SU-DHL-6 (cell line): ENCODE measurements around the gene CST11.

Experiments
- H2AFZ ChIP-seq: fragments of 200-600 bp; sonication (generic); 2 replicates; pipeline ENCODE4 v1.6.1; 2014; ENCODE audit warnings: low read depth, mild to moderate bottlenecking, moderate library complexity, mixed read lengths, antibody characterized with exemption, low read length; ENCODE audit not compliant: severe bottlenecking
- H3F3A ChIP-seq: fragments of 200-600 bp; shearing (Covaris generic); 2 replicates; pipeline ENCODE4 v1.6.0; 2016; ENCODE audit warnings: antibody characterized with exemption, mild to moderate bottlenecking; ENCODE audit not compliant: insufficient read depth
- H3K27ac ChIP-seq: fragments of 200-600 bp; sonication (generic); 2 replicates; pipeline ENCODE4 v1.5.1; 2016; ENCODE audit warnings: low read depth, mild to moderate bottlenecking, low read length, moderate library complexity, mixed read lengths
- H3K27me3 ChIP-seq: fragments of 200-600 bp; sonication (generic), shearing (Covaris generic); 2 replicates; pipeline ENCODE4 v1.6.0; 2014; ENCODE audit warnings: mild to moderate bottlenecking, low read length
- H3K36me3 ChIP-seq: fragments of 200-600 bp; sonication (generic); 2 replicates; pipeline ENCODE4 v1.6.1; 2014; ENCODE audit warnings: mild to moderate bottlenecking, low read length, mixed read lengths
- H3K4me2 ChIP-seq: fragments of 300-600, 200-600 bp; shearing (Covaris generic), sonication (generic); 2 replicates; pipeline ENCODE4 v1.6.0; 2014; ENCODE audit warnings: low read length, low read depth, mild to moderate bottlenecking; ENCODE audit not compliant: poor library complexity, severe bottlenecking
- H3K4me3 ChIP-seq: fragments of 200-600 bp; sonication (generic); 2 replicates; pipeline ENCODE4 v1.5.1; 2014; ENCODE audit warnings: antibody characterized with exemption, low read length, mild to moderate bottlenecking, mixed read lengths; ENCODE audit not compliant: insufficient read depth, poor library complexity, severe bottlenecking
- H3K79me2 ChIP-seq: fragments of 200-600 bp; sonication (generic); 2 replicates; pipeline ENCODE4 v1.6.1; 2014; ENCODE audit warnings: mild to moderate bottlenecking, low read length, moderate library complexity; ENCODE audit not compliant: insufficient read depth
- H3K9ac ChIP-seq: fragments of 200-600 bp; sonication (generic); 2 replicates; pipeline ENCODE4 v1.7.0; 2014; ENCODE audit warnings: mild to moderate bottlenecking, low read length
- H3K9me2 ChIP-seq: fragments of 200-600 bp; sonication (generic); replicated peaks from 2 replicates; pipeline ENCODE4 v1.6.1; 2014; ENCODE audit warnings: low read length; ENCODE audit not compliant: insufficient read depth
- H3K9me3 ChIP-seq: fragments of 200-600 bp; sonication (generic); 2 replicates; pipeline ENCODE4 v1.6.1; 2014; ENCODE audit warnings: low read length, mixed read lengths; ENCODE audit not compliant: insufficient read depth
- H4K20me1 ChIP-seq: fragments of 200-600 bp; sonication (generic); 2 replicates; pipeline ENCODE4 v1.6.1; 2014; ENCODE audit warnings: low read depth, mild to moderate bottlenecking, antibody characterized with exemption, low read length, moderate library complexity, mixed read lengths
- CTCF ChIP-seq: fragments of 200-600 bp; sonication (generic); IDR thresholded peaks from one replicate; pipeline ENCODE4 v1.5.1; 2017; ENCODE audit warnings: antibody characterized with exemption, mild to moderate bottlenecking, low read length, moderate library complexity; ENCODE audit not compliant: insufficient read depth, poor library complexity, severe bottlenecking
- EZH2phosphoT487 ChIP-seq: fragments of 200-600 bp; sonication (generic), shearing (Covaris generic); conservative IDR thresholded peaks from 2 replicates; pipeline ENCODE4 v1.6.1; 2018; ENCODE audit warnings: mild to moderate bottlenecking, antibody characterized with exemption, low read length, moderate library complexity, mixed read lengths

The CST11 gene

GRCh38 chr20:23408957-23409356 is 43.7 kb downstream of the CST11 start:
- no peak overlapping the region for H3K9ac ChIP-seq
- no peaks in the 10 kb centered on the region for H3K9me2 ChIP-seq
- H3K36me3 ChIP-seq: no peaks in the 10 kb centered on the region
- H3K4me3 ChIP-seq: no peak overlapping the region
- H3K27me3 ChIP-seq: no peaks in the 10 kb centered on the region
- H3K79me2 ChIP-seq: peaks cover 98% of the 10 kb centered on the region
- no peak for TF ChIP-seq CTCF
- TF ChIP-seq EZH2phosphoT487: no peak
- H3K4me2 ChIP-seq: no peak overlapping the region
- H3K9me3 ChIP-seq: no peaks in the 10 kb centered on the region
- H2AFZ ChIP-seq: no peak overlapping the region
- H3K27ac ChIP-seq: no peak overlapping the region
- H4K20me1 ChIP-seq: peaks cover 9% of the 10 kb centered on the region; the same call in 1 of the 2 replicates
- no peaks in the 10 kb centered on the region for H3F3A ChIP-seq

GRCh38 chr20:23407781-23408464 is 44.8 kb downstream of the CST11 start:
- H4K20me1 ChIP-seq: peaks cover under 1% of the 10 kb centered on the region; the same call in 1 of the 2 replicates
- no peak for TF ChIP-seq CTCF
- TF ChIP-seq EZH2phosphoT487: no peak
- no peaks in the 10 kb centered on the region for H3F3A ChIP-seq
- H3K79me2 ChIP-seq: peaks cover 91% of the 10 kb centered on the region
- no peaks in the 10 kb centered on the region for H3K9me3 ChIP-seq
- H3K4me3 ChIP-seq: no peak overlapping the region
- no peaks in the 10 kb centered on the region for H3K36me3 ChIP-seq
- no peaks in the 10 kb centered on the region for H3K27me3 ChIP-seq
- H3K4me2 ChIP-seq: no peak overlapping the region
- no peak overlapping the region for H3K9ac ChIP-seq
- H2AFZ ChIP-seq: no peak overlapping the region
- H3K27ac ChIP-seq: no peak overlapping the region
- no peaks in the 10 kb centered on the region for H3K9me2 ChIP-seq

- no peak overlapping the region for H3K9ac ChIP-seq
- H3K9me3 ChIP-seq: no peaks in the 10 kb centered on the region
- no peak overlapping the region for H3K4me2 ChIP-seq
- no peak overlapping the region for H3K27ac ChIP-seq
- no peak overlapping the region for H3K4me3 ChIP-seq
- no peaks in the 10 kb centered on the region for H3F3A ChIP-seq
- TF ChIP-seq EZH2phosphoT487: no peak
- no peak for TF ChIP-seq CTCF
- H3K9me2 ChIP-seq: no peaks in the 10 kb centered on the region
- H4K20me1 ChIP-seq: no peaks in the 10 kb centered on the region
- 0 out of 2 replicates have a peak, but pooled peaks cover 3% of the 10 kb centered on the region for H3K36me3 ChIP-seq
- peaks cover 82% of the 10 kb centered on the region for H3K79me2 ChIP-seq
- H3K27me3 ChIP-seq: no peaks in the 10 kb centered on the region
- H2AFZ ChIP-seq: no peak overlapping the region
These were observed 45.8 kb downstream of the CST11 start for GRCh38 chr20:23406880-23407279.
